Mucosa of stomach (tissue), 1 donor: ENCODE results near the gene CITED4.

Experiments
- H3K27me3 ChIP-seq: one replicate; pipeline ENCODE4 v1.7.0; 2013; ENCODE audit warnings: mild to moderate bottlenecking, low read length; ENCODE audit not compliant: control insufficient read depth, insufficient read depth
- H3K36me3 ChIP-seq: one replicate; pipeline ENCODE4 v1.7.0; 2013; ENCODE audit warnings: low read length; ENCODE audit not compliant: control insufficient read depth, insufficient read depth
- H3K4me1 ChIP-seq: one replicate; pipeline ENCODE4 v1.7.0; 2013; ENCODE audit warnings: mild to moderate bottlenecking, low read length; ENCODE audit not compliant: control insufficient read depth, insufficient read depth
- H3K4me3 ChIP-seq: one replicate; pipeline ENCODE4 v1.7.0; 2013; ENCODE audit warnings: low read length
- H3K9ac ChIP-seq: one replicate; pipeline ENCODE4 v1.7.0; 2013; ENCODE audit warnings: mild to moderate bottlenecking, low read length, moderate library complexity
- H3K9me3 ChIP-seq: one replicate; pipeline ENCODE4 v1.7.0; 2013; ENCODE audit warnings: mild to moderate bottlenecking, low read length, moderate library complexity; ENCODE audit not compliant: control insufficient read depth
- donor health status: Pancreatic carcinoma.

CITED4 gene, protein sequence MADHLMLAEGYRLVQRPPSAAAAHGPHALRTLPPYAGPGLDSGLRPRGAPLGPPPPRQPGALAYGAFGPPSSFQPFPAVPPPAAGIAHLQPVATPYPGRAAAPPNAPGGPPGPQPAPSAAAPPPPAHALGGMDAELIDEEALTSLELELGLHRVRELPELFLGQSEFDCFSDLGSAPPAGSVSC

DNA sequence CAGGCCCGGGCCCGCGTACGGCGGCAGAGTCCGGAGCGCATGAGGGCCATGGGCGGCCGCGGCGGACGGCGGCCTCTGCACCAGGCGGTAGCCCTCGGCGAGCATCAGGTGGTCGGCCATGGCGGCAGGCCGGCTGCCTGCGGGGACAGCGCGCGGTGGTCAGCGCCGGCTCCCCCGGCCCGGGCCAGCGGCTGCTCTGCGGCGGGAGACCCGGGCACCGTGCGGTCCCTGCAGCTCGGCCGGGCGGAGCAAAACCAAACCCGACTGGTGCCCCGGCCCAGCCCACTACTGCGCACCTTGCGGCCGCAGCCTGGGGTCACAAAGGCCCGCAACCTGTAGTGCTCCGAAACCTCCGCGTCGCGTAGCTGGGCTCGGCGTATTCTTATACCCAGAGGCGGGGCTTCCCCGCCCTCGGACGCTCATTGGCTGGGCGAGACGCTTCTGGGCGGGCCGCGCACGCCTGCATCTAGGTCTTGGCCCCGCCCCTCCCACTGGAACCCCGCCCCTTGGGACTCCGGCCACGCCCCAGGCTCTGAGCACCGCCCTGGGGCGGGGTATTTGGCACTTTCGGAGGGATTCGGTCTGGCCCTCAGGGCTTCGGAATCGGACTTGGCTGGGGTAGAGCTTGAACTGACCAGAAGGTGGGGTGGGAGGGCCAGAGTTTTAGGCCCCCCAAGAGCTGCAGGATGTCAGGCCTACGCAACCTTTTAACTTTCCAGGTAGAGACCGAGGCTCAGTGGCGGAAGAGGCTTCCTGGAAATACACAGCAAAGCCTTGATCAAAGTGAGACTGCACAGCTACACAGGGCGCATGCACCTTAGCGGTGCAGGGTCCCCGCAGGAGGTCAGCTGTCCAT lies at the start of gene CITED4:
TSS of gene CITED4 (minus strand) at position 356 of the 856 bp plus-strand sequence. CDS start at position 120, 236 bp downstream.
- Histone ChIP-seq H3K36me3 (no peaks in the 10 kb centered on the region), H3K4me3 (peak within 1 kb of the TSS; percentile 68), H3K27me3 (peaks cover 15% of the 10 kb centered on the region), H3K9me3 (no peaks in the 10 kb centered on the region), H3K9ac (peak within 1 kb of the TSS; percentile 69), H3K4me1 (peaks cover 32% of the 10 kb centered on the region)

DNA sequence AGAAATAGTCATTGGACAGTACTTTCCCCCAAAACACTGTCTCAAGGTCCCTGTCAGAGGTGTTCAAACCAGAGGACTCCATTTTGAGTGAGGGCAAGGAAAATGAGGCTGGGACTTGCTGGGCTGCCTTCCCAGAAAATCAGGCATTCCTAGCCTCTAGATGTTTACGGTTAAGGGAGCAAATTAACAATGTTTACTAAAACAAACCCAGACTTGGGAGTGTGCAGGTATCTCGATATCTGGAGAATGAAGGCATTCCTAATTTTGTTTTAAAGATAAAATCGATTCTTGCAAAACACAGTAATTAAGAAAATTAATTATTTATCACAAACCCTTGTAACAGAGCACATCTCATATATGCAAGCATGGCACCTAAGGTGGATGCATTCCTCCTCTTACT lies 48.9 kb upstream of the CITED4 start:
- Histone ChIP-seq H3K9ac (no peak overlapping the region), H3K4me3 (no peak overlapping the region), H3K4me1 (no peaks in the 10 kb centered on the region), H3K9me3 (no peaks in the 10 kb centered on the region), H3K27me3 (no peaks in the 10 kb centered on the region), H3K36me3 (no peaks in the 10 kb centered on the region)

DNA sequence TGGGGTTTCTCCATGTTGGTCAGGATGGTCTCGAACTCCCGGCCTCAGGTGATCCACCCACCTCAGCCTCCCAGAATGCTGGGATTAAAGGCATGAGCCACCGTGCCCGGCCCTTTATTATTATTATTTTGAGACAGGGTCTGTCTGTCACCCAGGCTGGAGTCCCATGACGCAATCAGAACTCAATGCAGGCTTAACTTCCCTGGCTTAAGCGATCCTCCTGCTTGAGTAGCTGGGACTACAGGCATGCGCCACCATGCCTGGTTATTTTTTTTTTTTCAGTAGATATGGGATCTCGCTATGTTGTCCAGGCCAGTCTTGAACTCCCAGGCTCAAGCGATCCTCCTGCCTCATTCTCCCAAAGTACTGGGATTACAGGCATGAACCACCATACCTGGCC lies 47.1 kb upstream of the CITED4 start:
- H3K4me3 ChIP-seq: no peak overlapping the region
- no peaks in the 10 kb centered on the region for H3K36me3 ChIP-seq
- H3K27me3 ChIP-seq: no peaks in the 10 kb centered on the region
- no peaks in the 10 kb centered on the region for H3K9me3 ChIP-seq
- no peak overlapping the region for H3K9ac ChIP-seq
- no peaks in the 10 kb centered on the region for H3K4me1 ChIP-seq

DNA sequence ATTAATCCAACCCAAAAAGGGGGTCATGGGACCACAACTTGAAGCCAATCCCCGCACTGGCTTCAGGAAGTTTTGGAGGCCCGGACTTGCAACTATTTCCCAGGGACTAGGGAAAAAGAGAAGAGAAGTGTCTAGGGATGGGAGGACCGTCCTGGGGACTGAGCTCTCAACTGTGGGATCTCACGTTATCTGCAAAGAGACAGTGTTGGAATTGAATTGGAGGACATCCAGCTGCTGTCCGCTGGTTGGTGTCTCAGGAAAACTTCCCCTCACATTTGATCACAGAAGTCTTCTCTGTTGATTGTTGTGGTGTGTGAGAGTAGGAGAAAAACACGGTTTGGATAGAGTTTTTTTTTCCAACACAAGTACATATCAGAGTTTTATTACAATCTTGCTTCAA lies 46.2 kb upstream of the CITED4 start:
- no peaks in the 10 kb centered on the region for H3K27me3 ChIP-seq
- H3K4me3 ChIP-seq: no peak overlapping the region
- no peaks in the 10 kb centered on the region for H3K9me3 ChIP-seq
- H3K4me1 ChIP-seq: no peaks in the 10 kb centered on the region
- no peaks in the 10 kb centered on the region for H3K36me3 ChIP-seq
- H3K9ac ChIP-seq: no peak overlapping the region

DNA sequence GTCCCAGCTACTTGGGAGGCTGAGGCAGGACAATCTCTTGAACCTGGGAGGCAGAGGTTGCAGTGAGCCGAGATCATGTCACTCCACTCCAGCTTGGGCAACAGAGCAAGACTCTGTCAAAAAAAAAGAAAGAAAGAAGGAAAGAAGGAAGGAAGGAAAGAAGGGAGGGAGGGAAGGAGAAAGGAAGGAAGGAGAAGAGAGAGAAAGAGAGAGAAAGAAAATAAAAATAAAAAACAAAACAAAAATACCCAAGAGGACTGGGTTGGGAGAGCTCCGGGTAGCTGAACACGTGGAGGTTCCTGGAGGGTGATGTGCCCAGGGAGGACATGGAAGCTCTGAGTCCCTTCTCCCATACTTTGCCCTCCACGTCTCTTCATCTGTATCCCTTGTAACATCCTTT lies 45.7 kb upstream of the CITED4 start:
- H3K9ac ChIP-seq: no peak overlapping the region
- H3K36me3 ChIP-seq: no peaks in the 10 kb centered on the region
- H3K4me3 ChIP-seq: no peak overlapping the region
- no peaks in the 10 kb centered on the region for H3K9me3 ChIP-seq
- H3K4me1 ChIP-seq: no peaks in the 10 kb centered on the region
- H3K27me3 ChIP-seq: no peaks in the 10 kb centered on the region

DNA sequence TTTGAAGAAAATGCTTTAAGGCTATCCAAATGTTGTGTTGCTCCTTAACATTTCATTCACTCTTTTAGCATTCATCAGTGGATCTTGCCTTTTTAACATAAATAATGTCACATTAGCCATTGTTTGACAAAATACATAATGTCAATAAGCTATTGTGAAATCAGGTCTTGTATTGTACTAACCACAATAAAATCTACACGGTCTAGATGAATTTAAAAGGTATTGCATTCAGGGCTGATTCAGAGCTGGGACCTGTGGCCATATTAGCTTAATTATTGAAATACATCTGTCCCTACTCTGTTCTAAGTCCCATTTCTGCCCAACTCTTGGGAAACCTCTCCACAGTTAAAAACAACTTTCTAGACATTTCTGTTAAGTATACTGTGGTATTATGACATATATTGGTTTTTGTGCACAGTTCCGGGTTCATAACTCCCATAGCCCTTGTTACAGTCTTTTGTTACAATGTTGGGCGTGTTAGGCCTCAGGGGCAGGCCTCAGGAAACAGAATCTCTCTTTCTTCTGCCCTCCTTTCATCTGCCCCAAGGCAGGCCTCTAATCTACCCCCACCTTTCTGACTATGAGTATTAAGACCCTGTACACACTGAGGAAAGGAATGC lies 44.7 kb upstream of the CITED4 start:
- Histone ChIP-seq H3K27me3 (no peaks in the 10 kb centered on the region), H3K9ac (no peak overlapping the region), H3K9me3 (no peaks in the 10 kb centered on the region), H3K4me3 (no peak overlapping the region), H3K4me1 (no peaks in the 10 kb centered on the region), H3K36me3 (no peaks in the 10 kb centered on the region)

DNA sequence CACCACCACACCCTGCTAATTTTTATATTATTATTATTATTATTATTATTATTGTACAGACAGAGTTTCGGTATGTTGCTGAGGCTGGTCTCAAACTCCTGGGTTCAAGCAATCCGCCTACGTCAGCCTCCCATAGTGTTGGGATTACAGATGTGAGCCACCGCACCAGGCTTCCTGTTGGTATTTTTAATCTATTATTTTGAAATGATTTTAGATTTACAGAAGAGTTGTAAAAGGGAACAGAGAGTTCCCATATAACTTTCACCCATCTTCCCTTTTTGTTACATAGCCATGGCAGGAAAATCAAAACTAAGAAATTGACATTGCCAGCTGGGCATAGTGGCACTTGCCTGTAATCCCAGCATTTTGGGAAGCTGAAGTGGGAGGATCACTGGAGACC lies 42.9 kb upstream of the CITED4 start:
- Histone ChIP-seq H3K4me1 (peaks cover under 1% of the 10 kb centered on the region), H3K9me3 (no peaks in the 10 kb centered on the region), H3K4me3 (no peak overlapping the region), H3K9ac (no peak overlapping the region), H3K36me3 (no peaks in the 10 kb centered on the region), H3K27me3 (no peaks in the 10 kb centered on the region)

DNA sequence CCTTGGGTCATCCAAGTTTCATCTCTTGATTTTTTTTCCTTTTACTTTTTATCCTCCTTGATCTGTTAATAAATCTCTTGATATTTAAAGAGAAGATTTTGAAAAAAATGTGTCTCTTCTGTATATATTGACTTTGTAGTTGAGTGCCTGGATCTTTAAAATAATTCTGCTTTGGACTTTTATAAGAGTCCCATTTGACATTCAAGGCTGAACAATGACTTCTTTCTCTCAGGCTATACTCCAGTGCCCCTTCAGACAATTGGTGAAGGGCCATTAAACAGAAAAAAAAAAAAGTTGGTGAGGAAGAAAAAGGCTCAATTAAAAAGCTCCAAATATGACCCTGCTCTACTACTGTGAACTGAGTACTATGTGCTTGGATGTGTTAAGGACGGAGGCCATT lies 40.9 kb upstream of the CITED4 start:
- Histone ChIP-seq H3K4me3 (no peak overlapping the region), H3K36me3 (no peaks in the 10 kb centered on the region), H3K4me1 (peaks cover 16% of the 10 kb centered on the region), H3K9ac (no peak overlapping the region), H3K9me3 (no peaks in the 10 kb centered on the region), H3K27me3 (no peaks in the 10 kb centered on the region)

DNA sequence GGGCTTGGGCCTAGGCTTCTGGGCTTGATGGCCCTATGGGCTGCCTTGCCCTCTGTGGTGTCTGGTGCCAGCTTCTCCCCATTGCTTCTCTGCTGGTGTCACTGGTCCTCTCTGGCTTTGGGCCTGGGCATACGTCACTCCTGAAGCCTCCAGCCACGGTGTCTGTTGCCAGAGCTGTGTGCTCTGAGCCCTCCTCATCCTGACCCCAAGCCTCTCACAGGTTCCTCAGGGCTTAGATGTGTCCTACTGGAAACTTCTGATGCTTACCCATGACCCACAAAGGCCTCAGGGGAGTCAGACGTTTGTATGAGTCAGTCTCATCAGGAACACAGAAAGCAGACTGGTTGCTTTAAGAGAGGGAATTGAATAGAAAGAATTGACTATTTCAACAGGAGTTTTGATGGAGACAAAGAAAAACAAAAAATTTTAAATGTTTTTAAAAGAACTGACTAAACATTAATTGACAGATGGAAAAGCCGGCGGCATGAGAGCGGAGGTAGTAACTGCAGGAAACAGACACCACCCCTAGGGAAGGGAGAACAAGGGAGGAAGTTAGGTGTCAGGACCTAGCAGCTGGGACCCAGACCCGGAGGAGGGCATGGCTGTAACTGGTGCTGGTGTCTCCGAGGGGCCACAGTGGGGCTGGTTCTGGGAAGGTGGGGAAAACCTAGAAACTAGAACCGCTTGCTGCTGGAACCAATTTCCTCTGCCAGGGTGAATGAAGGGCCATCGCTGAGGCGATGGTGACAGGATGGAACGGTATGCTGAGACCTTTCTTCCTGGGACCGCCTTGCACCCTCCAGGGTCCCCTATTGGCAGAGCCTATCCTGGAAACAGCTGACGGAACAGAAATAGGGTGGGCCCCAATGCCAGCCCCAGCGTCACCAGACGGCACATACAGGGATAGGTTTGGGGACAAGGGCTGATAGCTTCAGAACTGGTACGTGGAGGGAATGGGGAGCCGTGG lies 40.0 kb upstream of the CITED4 start:
- H3K4me1 ChIP-seq: peaks cover 17% of the 10 kb centered on the region
- no peaks in the 10 kb centered on the region for H3K9me3 ChIP-seq
- no peak overlapping the region for H3K9ac ChIP-seq
- H3K36me3 ChIP-seq: no peaks in the 10 kb centered on the region
- H3K27me3 ChIP-seq: no peaks in the 10 kb centered on the region
- H3K4me3 ChIP-seq: no peak overlapping the region

DNA sequence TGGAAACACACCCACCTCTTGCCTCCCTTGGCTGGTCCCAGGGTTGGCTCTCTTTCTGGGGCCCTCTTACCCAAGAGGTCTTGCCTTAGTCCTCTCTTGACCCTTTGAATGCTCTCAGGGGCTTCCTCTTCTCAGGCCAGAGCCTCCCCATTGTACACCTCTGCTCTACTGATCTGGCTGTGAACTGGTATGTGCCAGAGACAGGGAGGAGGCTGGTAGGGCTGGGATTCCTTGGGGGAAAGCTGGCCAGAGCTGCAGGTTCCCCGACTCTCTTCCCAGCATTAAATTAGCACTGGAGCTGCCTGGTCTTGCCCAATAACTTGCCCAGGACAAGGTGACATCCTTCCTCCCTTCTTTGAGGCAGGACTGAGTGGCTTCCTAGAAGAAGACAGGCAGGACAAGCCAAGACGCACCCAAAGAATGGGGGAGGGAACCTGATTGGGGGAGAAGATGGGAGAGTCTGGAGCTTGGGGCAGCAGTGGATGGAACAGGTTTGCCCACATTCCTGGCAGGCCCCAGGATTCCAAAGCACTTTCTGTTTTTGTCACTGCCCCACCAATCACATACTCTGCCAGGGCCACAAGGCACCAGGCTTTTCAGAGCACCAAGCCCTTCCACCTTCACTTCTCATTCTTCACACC lies 37.2 kb upstream of the CITED4 start:
- Histone ChIP-seq H3K9ac (no peak overlapping the region), H3K9me3 (no peaks in the 10 kb centered on the region), H3K4me3 (no peak overlapping the region), H3K27me3 (no peaks in the 10 kb centered on the region), H3K36me3 (no peaks in the 10 kb centered on the region), H3K4me1 (peaks cover 17% of the 10 kb centered on the region)

DNA sequence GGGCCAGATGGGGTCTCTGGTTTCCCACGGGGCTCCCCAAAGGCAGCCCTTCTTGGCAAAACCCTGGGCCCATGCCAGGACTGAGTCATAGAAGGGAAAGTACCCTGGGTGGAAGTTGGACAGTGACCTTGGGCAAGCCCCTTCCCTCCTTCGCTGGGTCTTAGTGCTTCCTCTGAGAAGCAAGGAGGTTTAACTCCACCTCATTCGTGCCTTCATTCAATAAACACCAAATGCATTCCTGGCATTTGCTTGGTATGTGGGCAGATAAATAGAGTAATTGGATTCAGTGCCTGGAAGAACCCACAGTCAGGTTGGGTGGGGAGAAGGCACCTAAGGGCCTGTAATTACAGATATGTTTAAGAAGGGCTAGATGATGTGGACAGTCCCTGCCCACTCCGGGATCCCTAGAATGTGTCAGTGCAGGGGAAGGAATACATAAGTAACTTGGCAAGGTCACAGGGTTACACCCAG lies 36.3 kb upstream of the CITED4 start:
- no peak overlapping the region for H3K4me3 ChIP-seq
- H3K4me1 ChIP-seq: peaks cover 17% of the 10 kb centered on the region
- no peaks in the 10 kb centered on the region for H3K9me3 ChIP-seq
- no peaks in the 10 kb centered on the region for H3K27me3 ChIP-seq
- no peak overlapping the region for H3K9ac ChIP-seq
- peaks cover 3% of the 10 kb centered on the region for H3K36me3 ChIP-seq
